Subcutaneous adipose tissue (tissue), 4 donors: ENCODE data around the gene CYP2R1. TPM values are rescaled to one million over a fixed set of nuclear protein-coding genes. Genes with fewer than 3 reads are reported as not detected.

Experiments
- total RNA-seq, 4 donors: library from RNA; depleted of rRNA; stranded (reverse); fragments of >200 nt; gene quantifications; one replicate each; pipeline ENCODE4 v1.1.0, GENCODE V29; 2016
- TF ChIP-seq, protein P1 (sequence below): fragments of 450-650 bp; IDR thresholded peaks from one replicate; pipeline ENCODE4 v1.5.1; 2016; ENCODE audit warnings: low read depth, mild to moderate bottlenecking, control low read depth, antibody characterized with exemption, moderate library complexity

The CYP2R1 gene
- total RNA-seq, 4 donors from 2014 or later: 5.8 to 17.3 (median 9.7) TPM

DNA sequence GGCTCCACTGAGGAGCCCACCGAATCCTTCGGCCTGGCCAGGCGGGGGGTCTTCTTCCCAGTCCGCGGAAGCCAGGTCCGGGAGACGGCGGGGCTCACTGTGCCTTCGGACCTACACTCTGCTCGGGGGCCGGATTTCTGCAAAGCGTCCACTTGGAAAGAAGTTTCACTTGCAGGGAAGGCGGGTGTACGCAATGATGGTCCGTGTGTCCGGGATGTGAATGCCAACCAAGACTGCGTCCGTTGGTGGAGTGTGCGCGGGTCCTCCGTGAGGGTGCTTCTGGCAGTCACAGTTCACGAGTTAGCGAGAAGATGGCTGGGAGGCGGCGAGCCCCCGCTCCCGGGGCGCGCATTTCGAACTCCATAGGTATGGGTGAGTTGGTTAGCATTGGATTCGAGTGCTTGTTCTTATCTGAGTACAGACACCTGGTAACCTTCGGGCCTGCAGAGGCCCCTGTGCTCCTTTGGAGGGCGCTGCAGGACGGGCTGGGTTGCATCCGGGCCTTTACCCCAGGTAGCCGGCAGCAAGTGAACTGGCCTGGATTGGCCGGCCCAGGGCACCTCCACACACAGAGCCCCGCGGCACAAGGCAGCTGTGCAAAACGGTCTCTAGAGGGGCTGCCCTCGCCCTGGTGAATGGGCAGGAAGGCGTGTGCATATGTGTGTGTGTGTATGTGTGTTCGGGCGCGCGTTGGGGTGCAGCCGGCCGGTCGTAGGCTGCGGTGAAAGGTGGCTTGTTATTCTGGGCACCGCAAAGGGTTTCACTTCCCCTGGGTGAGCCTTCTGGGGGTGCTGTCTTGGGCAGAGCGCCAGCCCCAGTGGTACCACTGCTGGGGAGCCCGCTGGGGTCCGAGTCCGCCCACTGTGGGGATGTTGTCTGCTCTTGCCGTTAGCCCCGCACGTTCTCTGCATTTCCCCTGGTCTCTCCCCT is 13.3 kb upstream of the CYP2R1 start:
- TF ChIP-seq, protein P1, sequence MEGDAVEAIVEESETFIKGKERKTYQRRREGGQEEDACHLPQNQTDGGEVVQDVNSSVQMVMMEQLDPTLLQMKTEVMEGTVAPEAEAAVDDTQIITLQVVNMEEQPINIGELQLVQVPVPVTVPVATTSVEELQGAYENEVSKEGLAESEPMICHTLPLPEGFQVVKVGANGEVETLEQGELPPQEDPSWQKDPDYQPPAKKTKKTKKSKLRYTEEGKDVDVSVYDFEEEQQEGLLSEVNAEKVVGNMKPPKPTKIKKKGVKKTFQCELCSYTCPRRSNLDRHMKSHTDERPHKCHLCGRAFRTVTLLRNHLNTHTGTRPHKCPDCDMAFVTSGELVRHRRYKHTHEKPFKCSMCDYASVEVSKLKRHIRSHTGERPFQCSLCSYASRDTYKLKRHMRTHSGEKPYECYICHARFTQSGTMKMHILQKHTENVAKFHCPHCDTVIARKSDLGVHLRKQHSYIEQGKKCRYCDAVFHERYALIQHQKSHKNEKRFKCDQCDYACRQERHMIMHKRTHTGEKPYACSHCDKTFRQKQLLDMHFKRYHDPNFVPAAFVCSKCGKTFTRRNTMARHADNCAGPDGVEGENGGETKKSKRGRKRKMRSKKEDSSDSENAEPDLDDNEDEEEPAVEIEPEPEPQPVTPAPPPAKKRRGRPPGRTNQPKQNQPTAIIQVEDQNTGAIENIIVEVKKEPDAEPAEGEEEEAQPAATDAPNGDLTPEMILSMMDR: no peak

DNA sequence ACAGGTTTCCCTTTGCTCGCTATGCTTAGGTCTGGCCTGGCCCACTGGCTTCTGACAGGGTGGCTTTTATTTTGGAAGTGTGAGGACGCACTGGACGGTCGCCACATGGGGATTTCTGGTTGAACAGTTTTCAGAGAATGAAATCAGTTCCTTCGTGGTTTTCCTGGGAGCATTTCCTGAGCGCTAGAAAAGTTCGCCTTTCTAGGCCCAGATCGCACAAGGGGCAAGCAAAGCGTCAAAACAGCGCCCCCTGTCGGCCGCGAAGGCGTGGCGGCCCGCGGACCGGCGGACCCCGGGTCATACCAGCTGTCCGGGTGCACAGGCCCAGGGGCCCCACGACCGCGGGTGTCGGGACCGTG is 12.7 kb upstream of the CYP2R1 start:
- TF ChIP-seq, protein P1: no peak

DNA sequence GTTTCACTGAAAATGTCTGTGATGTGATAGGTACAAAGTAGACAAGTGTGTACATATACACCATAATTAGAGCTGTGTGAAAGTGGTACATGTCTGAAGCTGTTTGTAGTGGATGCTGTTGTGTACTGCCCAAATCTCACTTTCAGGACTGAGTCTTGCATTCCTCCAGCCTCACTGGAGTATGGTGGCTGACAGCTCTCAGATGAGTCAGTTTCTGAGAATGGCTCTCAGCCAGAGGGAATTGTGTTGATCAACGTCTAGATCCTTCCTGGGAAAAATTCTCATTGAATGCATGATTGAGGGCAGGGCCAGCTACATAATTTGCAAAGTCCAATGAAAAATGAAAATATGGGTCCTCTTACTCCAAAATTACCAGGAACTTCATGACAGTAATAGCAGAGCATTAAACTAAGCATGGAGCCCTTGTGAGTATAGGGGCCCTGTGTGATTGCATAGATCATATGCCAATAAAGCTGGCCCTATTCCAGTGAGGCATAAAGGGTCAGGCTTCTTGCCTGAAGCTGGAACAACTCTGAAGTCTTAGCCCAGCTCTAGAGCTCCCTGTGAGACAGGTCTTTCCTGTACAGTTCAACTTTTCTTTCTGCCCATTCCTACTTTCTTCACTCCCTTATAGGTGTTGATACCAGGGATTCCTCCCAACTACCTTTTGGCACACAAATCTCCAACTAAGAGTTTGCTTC is 10.8 kb upstream of the CYP2R1 start:
- TF ChIP-seq, protein P1: no peak

DNA sequence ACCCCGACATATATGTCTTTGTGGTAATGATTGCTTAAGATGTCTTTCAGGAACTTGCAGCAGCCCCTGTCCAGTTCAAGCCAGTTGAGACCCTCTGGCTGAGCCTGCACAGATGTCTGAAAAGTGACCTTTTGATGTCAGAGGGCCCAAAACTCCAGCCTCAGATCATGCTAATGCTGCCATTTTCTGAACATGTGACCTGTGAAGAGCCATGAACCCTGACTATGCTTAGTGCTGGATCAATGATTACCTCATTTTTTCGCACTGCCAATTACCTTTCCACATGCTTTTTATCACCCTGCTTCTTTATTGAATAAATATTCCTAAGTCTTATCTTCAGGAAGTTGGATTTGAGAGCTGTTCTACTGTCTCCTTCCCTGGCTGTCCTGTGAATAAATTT is 6.9 kb upstream of the CYP2R1 start:
- TF ChIP-seq, protein P1: no peak

DNA sequence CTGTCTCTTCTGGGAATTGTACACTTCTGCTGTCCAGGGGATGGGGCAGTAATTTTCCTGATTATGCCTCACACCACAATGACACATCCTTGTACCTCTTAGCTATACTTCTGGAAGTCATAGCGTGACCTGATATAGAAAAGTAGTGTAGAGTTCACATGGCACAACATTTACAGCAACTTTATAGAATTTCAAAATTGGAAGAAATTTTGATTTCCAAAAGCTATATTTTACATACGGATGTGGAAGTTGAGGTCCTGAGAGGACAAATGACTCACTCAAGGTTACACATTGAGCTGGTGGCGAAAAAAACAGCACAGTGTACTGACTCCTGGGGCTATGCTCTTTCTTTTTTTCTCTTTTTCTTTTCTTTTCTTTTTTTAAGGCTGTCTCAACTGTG is 6.3 kb upstream of the CYP2R1 start:
- TF ChIP-seq, protein P1: no peak

DNA sequence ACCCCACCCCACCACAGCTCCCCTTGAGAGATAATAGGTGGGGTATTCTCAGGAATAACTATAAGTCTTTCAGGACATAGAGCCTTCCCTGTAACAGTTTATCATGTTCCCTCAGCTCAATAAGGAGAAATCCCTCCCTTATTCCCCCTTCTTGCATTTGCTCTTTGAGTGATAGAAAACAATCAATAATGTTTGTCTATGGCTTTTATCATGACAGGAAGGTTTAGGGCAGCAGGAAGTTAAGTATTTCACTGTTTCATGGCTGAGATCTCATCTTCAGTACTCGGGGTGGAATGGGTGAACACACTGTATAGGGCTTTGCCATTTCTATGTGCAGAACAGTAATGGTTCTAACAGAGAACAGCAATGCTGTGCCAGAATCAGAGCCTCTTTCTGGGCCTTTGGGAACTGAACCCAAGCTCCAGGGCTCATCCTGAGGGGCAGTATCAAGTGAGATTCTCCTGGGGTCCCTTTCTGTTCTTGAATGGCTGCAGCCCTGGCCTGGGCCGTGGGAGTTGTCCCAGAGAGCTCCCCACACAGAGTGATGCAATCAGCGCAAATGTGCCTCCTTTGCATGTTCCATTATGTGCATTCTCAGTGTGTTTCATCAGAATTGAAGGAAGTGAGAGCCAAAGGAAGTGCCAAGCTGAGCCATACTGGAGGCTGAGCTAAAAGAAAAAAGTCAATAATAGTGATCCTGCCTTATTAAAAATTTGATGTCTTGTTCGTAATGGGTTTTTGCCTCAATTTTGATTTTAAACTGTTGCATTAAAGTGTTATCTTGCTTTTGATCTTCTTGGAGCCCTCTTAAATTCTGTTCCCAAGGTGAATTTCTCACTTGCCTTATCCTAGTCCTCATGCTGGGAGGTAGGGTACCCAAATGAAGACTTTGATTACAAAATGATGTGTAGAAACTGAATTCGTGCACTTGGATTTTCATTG is 2.9 kb upstream of the CYP2R1 start:
- TF ChIP-seq, protein P1: no peak
